Ovary (tissue), 3 donors: Measurements from ENCODE around the gene PXK.

Source experiments
- EP300 ChIP-seq: sonication (generic); formaldehyde crosslinking; IDR thresholded peaks from one replicate; pipeline ENCODE4 v1.6.1; 2017; ENCODE audit warnings: antibody characterized with exemption
- POLR2A ChIP-seq: fragments of 450-650 bp; IDR thresholded peaks from one replicate; pipeline ENCODE4 v1.6.1; 2017; ENCODE audit warnings: antibody characterized with exemption, mild to moderate bottlenecking, moderate library complexity
- TF ChIP-seq, protein P1 (sequence below), 3 donors: fragments of 450-650 bp in 2 of 3; fragments of 200-600 bp in 1 of 3; IDR thresholded peaks; one replicate each; pipeline versions ENCODE4 v1.5.1 to v1.8.0; 2016 to 2022; ENCODE audit warnings: antibody characterized with exemption in 3 of 3, mild to moderate bottlenecking in 1 of 3
- donor health status: DM: no; HTN: no; CAD: no.

- TF ChIP-seq, protein P1, sequence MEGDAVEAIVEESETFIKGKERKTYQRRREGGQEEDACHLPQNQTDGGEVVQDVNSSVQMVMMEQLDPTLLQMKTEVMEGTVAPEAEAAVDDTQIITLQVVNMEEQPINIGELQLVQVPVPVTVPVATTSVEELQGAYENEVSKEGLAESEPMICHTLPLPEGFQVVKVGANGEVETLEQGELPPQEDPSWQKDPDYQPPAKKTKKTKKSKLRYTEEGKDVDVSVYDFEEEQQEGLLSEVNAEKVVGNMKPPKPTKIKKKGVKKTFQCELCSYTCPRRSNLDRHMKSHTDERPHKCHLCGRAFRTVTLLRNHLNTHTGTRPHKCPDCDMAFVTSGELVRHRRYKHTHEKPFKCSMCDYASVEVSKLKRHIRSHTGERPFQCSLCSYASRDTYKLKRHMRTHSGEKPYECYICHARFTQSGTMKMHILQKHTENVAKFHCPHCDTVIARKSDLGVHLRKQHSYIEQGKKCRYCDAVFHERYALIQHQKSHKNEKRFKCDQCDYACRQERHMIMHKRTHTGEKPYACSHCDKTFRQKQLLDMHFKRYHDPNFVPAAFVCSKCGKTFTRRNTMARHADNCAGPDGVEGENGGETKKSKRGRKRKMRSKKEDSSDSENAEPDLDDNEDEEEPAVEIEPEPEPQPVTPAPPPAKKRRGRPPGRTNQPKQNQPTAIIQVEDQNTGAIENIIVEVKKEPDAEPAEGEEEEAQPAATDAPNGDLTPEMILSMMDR (IDR thresholded peaks at IDR 0.05): no peak
- TF ChIP-seq EP300 (no peak), POLR2A (no peak)
Measured at GRCh38 chr3:58291671-58292338, 40.9 kb upstream of the PXK start.
